Liver (tissue), 9 donors: ENCODE data around the gene SOX13. TPM values are rescaled to one million over a fixed set of nuclear protein-coding genes. Genes with fewer than 3 reads are reported as not detected.

Source experiments
- DNase-seq: peaks from one replicate; pipeline ENCODE4 v3.0.0-alpha.2; 2017; ENCODE audit warnings: low spot score
- H3K27ac ChIP-seq, 2 donors: one replicate each; pipeline ENCODE4 v1.7.0; 2013; ENCODE audit warnings: inconsistent platforms in 2 of 2, low read length in 2 of 2, control low read depth in 1 of 2, low read depth in 1 of 2, mild to moderate bottlenecking in 1 of 2
- H3K27me3 ChIP-seq, 4 donors: one replicate each; pipeline versions ENCODE4 v1.6.1 to v1.7.0; 2013; ENCODE audit warnings: low read length in 3 of 4, inconsistent platforms in 1 of 4, mild to moderate bottlenecking in 1 of 4, moderate library complexity in 1 of 4; ENCODE audit not compliant: control insufficient read depth in 4 of 4, insufficient read depth in 4 of 4
- H3K36me3 ChIP-seq, 4 donors: one replicate each; pipeline versions ENCODE4 v1.6.1 to v1.7.0; 2013; ENCODE audit warnings: low read length in 3 of 4, mild to moderate bottlenecking in 3 of 4, low read depth in 1 of 4, moderate library complexity in 1 of 4; ENCODE audit not compliant: control insufficient read depth in 4 of 4, insufficient read depth in 3 of 4
- H3K4me1 ChIP-seq, 4 donors: one replicate each; pipeline versions ENCODE4 v1.6.1 to v1.7.0; 2013; ENCODE audit warnings: low read length in 3 of 4, mild to moderate bottlenecking in 3 of 4, moderate library complexity in 1 of 4; ENCODE audit not compliant: control insufficient read depth in 4 of 4, insufficient read depth in 4 of 4
- H3K4me3 ChIP-seq, 3 donors: one replicate each; pipeline versions ENCODE4 v1.6.1 to v1.7.0; 2013; ENCODE audit warnings: low read length in 3 of 3, control low read depth in 1 of 3, low read depth in 1 of 3, mild to moderate bottlenecking in 1 of 3
- H3K9ac ChIP-seq, 2 donors: one replicate each; pipeline ENCODE4 v1.7.0; 2013; ENCODE audit warnings: low read length in 2 of 2, mild to moderate bottlenecking in 2 of 2, moderate library complexity in 2 of 2, control low read depth in 1 of 2, low read depth in 1 of 2
- H3K9me3 ChIP-seq, 4 donors: one replicate each; pipeline versions ENCODE4 v1.6.1 to v1.7.0; 2013; ENCODE audit warnings: low read length in 3 of 4; ENCODE audit not compliant: control insufficient read depth in 4 of 4
- ATF3 ChIP-seq: IDR thresholded peaks from 2 replicates; pipeline ENCODE4 v1.6.1; 2016; ENCODE audit warnings: antibody characterized with exemption
- EGR1 ChIP-seq, 2 donors: IDR thresholded peaks; 2 replicates each; pipeline ENCODE4 v1.6.1; 2016 to 2018; ENCODE audit warnings: antibody characterized with exemption in 2 of 2, low read depth in 2 of 2
- FOXA1 ChIP-seq: IDR thresholded peaks from 2 replicates; pipeline ENCODE4 v1.6.1; 2016; ENCODE audit warnings: antibody characterized with exemption
- FOXA2 ChIP-seq: IDR thresholded peaks from 2 replicates; pipeline ENCODE4 v1.6.1; 2016; ENCODE audit warnings: antibody characterized with exemption
- GABPA ChIP-seq, 2 donors: IDR thresholded peaks in 1 of 2; conservative IDR thresholded peaks in 1 of 2; 2 replicates each; pipeline ENCODE4 v1.6.1; 2016; ENCODE audit warnings: antibody characterized with exemption in 2 of 2, mild to moderate bottlenecking in 1 of 2, moderate library complexity in 1 of 2
- HNF4A ChIP-seq, 2 donors: conservative IDR thresholded peaks; 2 replicates each; pipeline ENCODE4 v1.6.1; 2016; ENCODE audit warnings: antibody characterized with exemption in 2 of 2, mild to moderate bottlenecking in 2 of 2
- HNF4G ChIP-seq: IDR thresholded peaks from 2 replicates; pipeline ENCODE4 v1.6.1; 2016; ENCODE audit warnings: antibody characterized with exemption
- NR2F2 ChIP-seq: IDR thresholded peaks from 2 replicates; pipeline ENCODE4 v1.6.1; 2016; ENCODE audit warnings: antibody characterized with exemption
- RAD21 ChIP-seq, 2 donors: IDR thresholded peaks; 2 replicates each; pipeline ENCODE4 v1.6.1; 2016; ENCODE audit warnings: antibody characterized with exemption in 2 of 2, mild to moderate bottlenecking in 2 of 2
- REST ChIP-seq: IDR thresholded peaks from 2 replicates; pipeline ENCODE4 v1.6.1; 2016; ENCODE audit warnings: antibody characterized with exemption, mild to moderate bottlenecking
- RXRA ChIP-seq, 2 donors: IDR thresholded peaks; 2 replicates each; pipeline ENCODE4 v1.6.1; 2017 to 2018; ENCODE audit warnings: antibody characterized with exemption in 2 of 2, mild to moderate bottlenecking in 1 of 2
- SP1 ChIP-seq: IDR thresholded peaks from 2 replicates; pipeline ENCODE4 v1.6.1; 2018; ENCODE audit warnings: antibody characterized with exemption, mild to moderate bottlenecking
- TAF1 ChIP-seq: conservative IDR thresholded peaks from 2 replicates; pipeline ENCODE4 v1.6.1; 2016; ENCODE audit warnings: antibody characterized with exemption, mild to moderate bottlenecking
- YY1 ChIP-seq: IDR thresholded peaks from 2 replicates; pipeline ENCODE4 v1.6.1; 2016; ENCODE audit warnings: antibody characterized with exemption, mild to moderate bottlenecking
- WGBS: extraction: QIAGEN DNeasy Blood & Tissue Kit; methylation state at CpG from one replicate; pipeline ENCODE4 v1.1.7; 2013; 5-methylcytosine and 5-hydroxymethylcytosine counted together
- polyA plus RNA-seq, 2 donors: library from polyadenylated mRNA; stranded (reverse) in 1 of 2; unstranded in 1 of 2; fragments of 200-250 nt in 1 of 2; fragments of >200 nt in 1 of 2; fragmentation: Nextera tagmentation in 1 of 2; extraction: Ambion mirVana in 1 of 2; gene quantifications; one replicate each; pipeline versions ENCODE4 v1.2.1 to v1.2.3, GENCODE V29; 2013 to 2015
- total RNA-seq, 2 donors: library from RNA; depleted of rRNA; stranded (reverse); fragments of >200 nt; gene quantifications; one replicate each; pipeline ENCODE4 v1.2.3, GENCODE V29; 2014
- TF ChIP-seq, protein P1 (sequence below): IDR thresholded peaks from 2 replicates; pipeline ENCODE4 v1.6.1; 2016; ENCODE audit warnings: antibody characterized with exemption
- TF ChIP-seq, protein P2 (sequence below): fragments of 150-350 bp; IDR thresholded peaks from 2 replicates; pipeline ENCODE4 v1.5.1; 2017; ENCODE audit warnings: improper control_type of control experiment, low read depth, low read length; ENCODE audit not compliant: missing input control
- donor health status: healthy.
- donor health status: healthy.
- donor health status: healthy.
- donor health status: healthy.
- donor health status: healthy.

The SOX13 gene
- total and polyA plus RNA-seq, 4 donors: 7.8 to 15.5 (median 8.7) TPM

- TF ChIP-seq ATF3 (no peak), GABPA (IDR thresholded peaks at IDR 0.05 in 1 of 2, conservative IDR thresholded peaks at IDR 0.05 in 1 of 2) (no peak), RXRA (IDR thresholded peaks at IDR 0.05) (no peak), RAD21 (IDR thresholded peaks at IDR 0.05) (no peak), SP1 (no peak), FOXA1 (no peak), HNF4G (no peak), FOXA2 (no peak), NR2F2 (no peak), TAF1 (no peak), HNF4A (conservative IDR thresholded peaks at IDR 0.05) (no peak), EGR1 (IDR thresholded peaks at IDR 0.05; ENCODE audit: low read depth in 2 of 2) (no peak), REST (no peak), YY1 (no peak)
- TF ChIP-seq, protein P1, sequence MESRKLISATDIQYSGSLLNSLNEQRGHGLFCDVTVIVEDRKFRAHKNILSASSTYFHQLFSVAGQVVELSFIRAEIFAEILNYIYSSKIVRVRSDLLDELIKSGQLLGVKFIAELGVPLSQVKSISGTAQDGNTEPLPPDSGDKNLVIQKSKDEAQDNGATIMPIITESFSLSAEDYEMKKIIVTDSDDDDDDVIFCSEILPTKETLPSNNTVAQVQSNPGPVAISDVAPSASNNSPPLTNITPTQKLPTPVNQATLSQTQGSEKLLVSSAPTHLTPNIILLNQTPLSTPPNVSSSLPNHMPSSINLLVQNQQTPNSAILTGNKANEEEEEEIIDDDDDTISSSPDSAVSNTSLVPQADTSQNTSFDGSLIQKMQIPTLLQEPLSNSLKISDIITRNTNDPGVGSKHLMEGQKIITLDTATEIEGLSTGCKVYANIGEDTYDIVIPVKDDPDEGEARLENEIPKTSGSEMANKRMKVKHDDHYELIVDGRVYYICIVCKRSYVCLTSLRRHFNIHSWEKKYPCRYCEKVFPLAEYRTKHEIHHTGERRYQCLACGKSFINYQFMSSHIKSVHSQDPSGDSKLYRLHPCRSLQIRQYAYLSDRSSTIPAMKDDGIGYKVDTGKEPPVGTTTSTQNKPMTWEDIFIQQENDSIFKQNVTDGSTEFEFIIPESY: no peak
- TF ChIP-seq, protein P2, sequence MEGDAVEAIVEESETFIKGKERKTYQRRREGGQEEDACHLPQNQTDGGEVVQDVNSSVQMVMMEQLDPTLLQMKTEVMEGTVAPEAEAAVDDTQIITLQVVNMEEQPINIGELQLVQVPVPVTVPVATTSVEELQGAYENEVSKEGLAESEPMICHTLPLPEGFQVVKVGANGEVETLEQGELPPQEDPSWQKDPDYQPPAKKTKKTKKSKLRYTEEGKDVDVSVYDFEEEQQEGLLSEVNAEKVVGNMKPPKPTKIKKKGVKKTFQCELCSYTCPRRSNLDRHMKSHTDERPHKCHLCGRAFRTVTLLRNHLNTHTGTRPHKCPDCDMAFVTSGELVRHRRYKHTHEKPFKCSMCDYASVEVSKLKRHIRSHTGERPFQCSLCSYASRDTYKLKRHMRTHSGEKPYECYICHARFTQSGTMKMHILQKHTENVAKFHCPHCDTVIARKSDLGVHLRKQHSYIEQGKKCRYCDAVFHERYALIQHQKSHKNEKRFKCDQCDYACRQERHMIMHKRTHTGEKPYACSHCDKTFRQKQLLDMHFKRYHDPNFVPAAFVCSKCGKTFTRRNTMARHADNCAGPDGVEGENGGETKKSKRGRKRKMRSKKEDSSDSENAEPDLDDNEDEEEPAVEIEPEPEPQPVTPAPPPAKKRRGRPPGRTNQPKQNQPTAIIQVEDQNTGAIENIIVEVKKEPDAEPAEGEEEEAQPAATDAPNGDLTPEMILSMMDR: no peak
- Histone ChIP-seq H3K9ac (peak overlapping the region in 1 of 2 donors; percentile 43), H3K4me1 (peaks cover 20 to 88% (median 74%) of the 10 kb centered on the region in 4 donors), H3K36me3 (no peaks in the 10 kb centered on the region), H3K4me3 (peak overlapping the region; percentile 5 to 23 (median 19)), H3K27me3 (no peaks in the 10 kb centered on the region), H3K27ac (peak overlapping the region; percentile 79 to 80), H3K9me3 (no peaks in the 10 kb centered on the region)
- no peak for DNase-seq
- WGBS: 65% methylated on average over 13 of the region's 13 CpGs
Observed at GRCh38 chr1:204147406-204148383, 74.8 kb downstream of the SOX13 start.
